H1 (cell line): Measurements from ENCODE around the gene PLCB3. TPM values are rescaled to one million over a fixed set of nuclear protein-coding genes. Genes with fewer than 3 reads are reported as not detected.

Experiments
- CTCF ChIA-PET: fragments of 300-600 bp; sonication (Branson Sonifier 250); formaldehyde crosslinking; loops from one replicate; lab custom pipeline; 2021; ENCODE audit not compliant: partially characterized antibody; lab: Charles Lee
- POLR2A ChIA-PET: fragments of 300-600 bp; sonication (Branson Sonifier 250); formaldehyde crosslinking; loops from one replicate; lab custom pipeline; 2021; ENCODE audit warnings: inconsistent platforms; ENCODE audit not compliant: partially characterized antibody; lab: Charles Lee
- DNase-seq, 2 experiments: peaks; one replicate each; pipeline versions ENCODE4 v3.0.0 to v3.0.0-alpha.2; 2010 to 2022; ENCODE audit warnings: low spot score in 2 of 2, low read depth in 1 of 2, mixed read lengths in 1 of 2
- FAIRE-seq: peaks from 2 replicates; lab custom pipeline; 2011; peaks lifted over from hg19 to GRCh38; lab: Jason Lieb, UNC
- H2AFZ ChIP-seq: 2 replicates; pipeline ENCODE4 v1.8.1; 2012; ENCODE audit warnings: low read length, inconsistent platforms
- H2AK5ac ChIP-seq: 2 replicates; pipeline ENCODE4 v1.6.1; 2013; ENCODE audit warnings: low read depth, low read length
- H2BK120ac ChIP-seq: replicated peaks from 2 replicates; pipeline ENCODE3; 2013; ENCODE audit warnings: low read depth, low read length, inconsistent platforms
- H2BK12ac ChIP-seq: 2 replicates; pipeline ENCODE4 v1.6.1; 2013; ENCODE audit warnings: low read depth, low read length
- H2BK15ac ChIP-seq: 2 replicates; pipeline ENCODE4 v1.6.1; 2013; ENCODE audit warnings: low read length
- H2BK20ac ChIP-seq: 2 replicates; pipeline ENCODE4 v1.6.1; 2013; ENCODE audit warnings: low read length
- H2BK5ac ChIP-seq: 2 replicates; pipeline ENCODE4 v1.6.1; 2013; ENCODE audit warnings: low read depth, low read length
- H3K14ac ChIP-seq: 2 replicates; pipeline ENCODE4 v1.6.1; 2013; ENCODE audit warnings: inconsistent platforms; ENCODE audit not compliant: insufficient read length
- H3K18ac ChIP-seq: 2 replicates; pipeline ENCODE4 v1.6.1; 2013; ENCODE audit warnings: low read length; ENCODE audit errors: extremely low read depth
- H3K23ac ChIP-seq: 2 replicates; pipeline ENCODE4 v1.6.1; 2013; ENCODE audit warnings: inconsistent platforms; ENCODE audit not compliant: insufficient read length
- H3K23me2 ChIP-seq: 2 replicates; pipeline ENCODE4 v1.6.1; 2013; ENCODE audit warnings: low read depth, low read length
- H3K27ac ChIP-seq: 2 replicates; pipeline ENCODE4 v1.6.1; 2011; ENCODE audit warnings: low read depth, low read length, inconsistent platforms
- H3K27me3 ChIP-seq, 4 experiments: replicated peaks in 1 of 4; 1 replicate in 1 of 4; 2 replicates in 3 of 4; pipeline versions ENCODE4 v1.6.1 to v1.8.1; 2011 to 2013; ENCODE audit warnings: low read length in 3 of 4, mild to moderate bottlenecking in 3 of 4, inconsistent platforms in 2 of 4, mixed read lengths in 2 of 4, moderate library complexity in 1 of 4; ENCODE audit not compliant: control insufficient read depth in 3 of 4, insufficient read depth in 3 of 4; ENCODE audit errors: extremely low read depth in 1 of 4
- H3K36me3 ChIP-seq, 4 experiments: 2 replicates each; pipeline versions ENCODE4 v1.6.1 to v1.8.1; 2011 to 2013; ENCODE audit warnings: mild to moderate bottlenecking in 4 of 4, low read length in 3 of 4, moderate library complexity in 2 of 4, control low read depth in 1 of 4, inconsistent platforms in 1 of 4; ENCODE audit not compliant: insufficient read depth in 4 of 4, control insufficient read depth in 2 of 4
- H3K4ac ChIP-seq: replicated peaks from 2 replicates; pipeline ENCODE3; 2013; ENCODE audit warnings: low read length, low read depth, mixed read lengths, inconsistent platforms; ENCODE audit not compliant: insufficient read length
- H3K4me1 ChIP-seq, 4 experiments: replicated peaks in 1 of 4; 1 replicate in 1 of 4; 2 replicates in 3 of 4; pipeline versions ENCODE4 v1.6.1 to v1.8.1; 2011 to 2013; ENCODE audit warnings: low read length in 3 of 4, inconsistent platforms in 2 of 4, mixed read lengths in 1 of 4; ENCODE audit not compliant: insufficient read depth in 4 of 4, control insufficient read depth in 3 of 4
- H3K4me2 ChIP-seq, 2 experiments: 2 replicates each; pipeline versions ENCODE4 v1.6.1 to v1.8.1; 2011 to 2013; ENCODE audit warnings: low read depth in 2 of 2, low read length in 2 of 2, control low read depth in 1 of 2, inconsistent platforms in 1 of 2, mild to moderate bottlenecking in 1 of 2; ENCODE audit not compliant: insufficient read depth in 1 of 2
- H3K4me3 ChIP-seq, 4 experiments: fragments of 200-600, 300-600 bp in 1 of 4; sonication (generic), shearing (Covaris generic), sonication (Bioruptor Twin) in 1 of 4; 2 replicates each; pipeline versions ENCODE4 v1.5.1 to v1.8.1; 2011 to 2016; ENCODE audit warnings: low read length in 4 of 4, low read depth in 3 of 4, control low read depth in 2 of 4, inconsistent platforms in 2 of 4, mild to moderate bottlenecking in 2 of 4, mixed read lengths in 1 of 4, moderate library complexity in 1 of 4; ENCODE audit not compliant: insufficient read depth in 2 of 4; ENCODE audit errors: extremely low read depth in 1 of 4
- H3K56ac ChIP-seq: replicated peaks from 2 replicates; pipeline ENCODE3; 2013; ENCODE audit warnings: low read depth, mild to moderate bottlenecking, mixed read lengths, low read length, inconsistent platforms; ENCODE audit not compliant: insufficient read length
- H3K79me1 ChIP-seq: 2 replicates; pipeline ENCODE4 v1.6.1; 2013; ENCODE audit warnings: low read depth, low read length, control low read depth
- H3K79me2 ChIP-seq, 2 experiments: 2 replicates each; pipeline versions ENCODE4 v1.6.1 to v1.8.1; 2012 to 2013; ENCODE audit warnings: low read length in 2 of 2, mild to moderate bottlenecking in 2 of 2, inconsistent platforms in 1 of 2; ENCODE audit not compliant: insufficient read depth in 2 of 2, control insufficient read depth in 1 of 2
- H3K9ac ChIP-seq, 4 experiments: replicated peaks in 1 of 4; 1 replicate in 1 of 4; 2 replicates in 3 of 4; pipeline versions ENCODE4 v1.6.1 to v1.8.1; 2011 to 2013; ENCODE audit warnings: low read depth in 3 of 4, low read length in 3 of 4, control low read depth in 2 of 4, mild to moderate bottlenecking in 2 of 4, moderate library complexity in 2 of 4, inconsistent platforms in 1 of 4; ENCODE audit errors: extremely low read depth in 1 of 4
- H3K9me3 ChIP-seq, 2 experiments: 2 replicates each; pipeline versions ENCODE4 v1.6.1 to v1.8.1; 2012 to 2013; ENCODE audit warnings: mild to moderate bottlenecking in 2 of 2, moderate library complexity in 2 of 2, control low read depth in 1 of 2, inconsistent platforms in 1 of 2, low read depth in 1 of 2, low read length in 1 of 2, mixed read lengths in 1 of 2; ENCODE audit not compliant: insufficient read depth in 2 of 2
- H4K20me1 ChIP-seq, 2 experiments: replicated peaks in 1 of 2; 2 replicates each; pipeline versions ENCODE3 to v1.8.1; 2011 to 2013; ENCODE audit warnings: inconsistent platforms in 2 of 2, low read length in 2 of 2, mild to moderate bottlenecking in 1 of 2; ENCODE audit not compliant: insufficient read depth in 2 of 2, control insufficient read depth in 1 of 2
- H4K5ac ChIP-seq: 2 replicates; pipeline ENCODE4 v1.6.1; 2013; ENCODE audit warnings: low read length, low read depth, mixed read lengths, inconsistent platforms; ENCODE audit not compliant: insufficient read length
- H4K8ac ChIP-seq: 2 replicates; pipeline ENCODE4 v1.8.0; 2013; ENCODE audit warnings: mild to moderate bottlenecking, moderate library complexity, low read length, inconsistent platforms; ENCODE audit not compliant: insufficient read depth; ENCODE audit errors: extremely low read depth
- H4K91ac ChIP-seq: replicated peaks from 2 replicates; pipeline ENCODE3; 2013; ENCODE audit warnings: low read length, mixed read lengths, inconsistent platforms; ENCODE audit not compliant: insufficient read length
- BCL11A ChIP-seq, 2 experiments: IDR thresholded peaks; one replicate each; pipeline ENCODE4 v1.6.1; 2011; ENCODE audit warnings: low read depth in 2 of 2, low read length in 2 of 2, mild to moderate bottlenecking in 2 of 2
- SP1 ChIP-seq: IDR thresholded peaks from 2 replicates; pipeline ENCODE4 v1.6.1; 2011; ENCODE audit warnings: low read depth, low read length
- SP4 ChIP-seq: IDR thresholded peaks from 2 replicates; pipeline ENCODE4 v1.6.1; 2012; ENCODE audit warnings: low read length, inconsistent platforms
- WGBS, 2 experiments: shearing (Covaris generic) in 1 of 2; methylation state at CpG; one replicate each; pipeline versions ENCODE4 v1.1.6 to v1.1.7; 2013 to 2015; ENCODE audit warnings: low lambda C conversion rate in 2 of 2, mixed read lengths in 2 of 2, inconsistent platforms in 1 of 2, low coverage in 1 of 2, missing lambda C conversion rate in 1 of 2; ENCODE audit not compliant: insufficient replicate concordance in 2 of 2, insufficient coverage in 1 of 2, insufficient read length in 1 of 2; ENCODE audit errors: extremely low coverage in 1 of 2, missing lambda C conversion rate in 1 of 2; 5-methylcytosine and 5-hydroxymethylcytosine counted together
- polyA plus RNA-seq, 7 experiments: library from polyadenylated mRNA; depleted of rRNA in 3 of 7; stranded (reverse) in 5 of 7; unstranded in 2 of 7; fragments of >200 nt in 5 of 7; fragments of 200-250 nt in 2 of 7; gene quantifications; 1 replicate in 5 of 7; 2 replicates in 1 of 7; 4 replicates in 1 of 7; pipeline versions ENCODE4 v1.2.1 to v1.2.3, GENCODE V29; 2011 to 2013; ENCODE audit warnings: missing spikeins in 2 of 7, mixed read lengths in 2 of 7
- total RNA-seq: library from RNA; stranded (reverse); fragmentation: NEBNext Ultra II Directional; extraction: Animal tissue kit (Norgen Biotek cat#: 25700); gene quantifications from 2 replicates; pipeline ENCODE4 v1.2.1, GENCODE V29; 2021

PLCB3 gene
- total and polyA plus RNA-seq, 2 of the 8 experiments (the other 6 are each of a cell fraction or from before 2014, with no cell fraction given), result 47.2 to 104 TPM

- Histone ChIP-seq H4K20me1 (peaks cover 0 to 13% of the 10 kb centered on the region in 2 experiments), H3K4me3 (peak overlapping the region; percentile 67 to 82 (median 78)), H2BK120ac (no peak overlapping the region), H3K4me1 (peaks cover 0 to 18% (median 12%) of the 10 kb centered on the region in 4 experiments; a peak in 6 of 7 replicates), H2BK20ac (no peak overlapping the region), H3K23ac (no peak overlapping the region), H2BK5ac (peak overlapping the region; percentile 88; the same call in 1 of the 2 replicates), H3K79me2 (peaks cover 6 to 19% of the 10 kb centered on the region in 2 experiments; a peak in 3 of 4 replicates), H3K14ac (no peak overlapping the region), H3K27ac (peak overlapping the region; percentile 87), H3K4me2 (peak overlapping the region; percentile 82 to 85), H3K9me3 (no peaks in the 10 kb centered on the region), H3K56ac (peak overlapping the region; percentile 57), H3K9ac (peak overlapping the region; percentile 72 to 85 (median 76)), H3K79me1 (peaks cover 6% of the 10 kb centered on the region), H3K18ac (peak overlapping the region; percentile 99), H2AK5ac (no peak overlapping the region), H4K8ac (peak overlapping the region; percentile 81; the same call in 1 of the 2 replicates), H3K4ac (no peak overlapping the region), H2BK15ac (no peak overlapping the region), H2AFZ (no peak overlapping the region), H4K91ac (peak overlapping the region; percentile 65), H2BK12ac (no peak overlapping the region), H4K5ac (no peak overlapping the region), H3K27me3 (no peaks in the 10 kb centered on the region), H3K23me2 (peaks cover 16% of the 10 kb centered on the region), H3K36me3 (peaks cover 0 to 19% (median 7%) of the 10 kb centered on the region in 4 experiments; a peak in 4 of 8 replicates)
- peak in 1 of 2 experiments; percentile 100 for DNase-seq
- WGBS, 2 experiments, result no CpG with 5 or more reads among the region's 24 CpGs
- CTCF ChIA-PET, result interaction anchor here (1.0 kb wide), 2 partner anchors 10 to 14 kb away, joined by 3 to 4 read pairs; partner anchors contain the start of gene NUDT22
- POLR2A ChIA-PET, result interaction anchor here (0.7 to 13.1 kb wide), 7 partner anchors 7 to 63 kb away, joined by 3 to 352 read pairs (median 43); partner anchors contain the start of genes DNAJC4, NUDT22, PLCB3 and STIP1
- no peak for FAIRE-seq
- 0 out of 2 replicates have a peak, but pooled peaks have one; percentile 62 for TF ChIP-seq SP1
- TF ChIP-seq SP4, result peak; percentile 22; the same call in 1 of the 2 replicates
- TF ChIP-seq BCL11A (IDR thresholded peaks at IDR 0.05; ENCODE audit: low read depth in 2 of 2, low read length in 2 of 2), result no peak
Measured at GRCh38 chr11:64241241-64241490, 10.2 kb upstream of the PLCB3 start.
